ENCODE data around the gene TRIM38.
"Not testable (repeated sequence)": the region's sequence is repeated elsewhere in the genome, so short reads cannot be mapped to it uniquely, and the experiment has no call there.

TRIM38 gene

GRCh38 chr6:25962149-25963127 lies at the start of gene TRIM38:
Gene TRIM38, plus strand, starts transcription at chr6:25962802. Its CDS starts 3,721 bp downstream, at chr6:25966523.
- DNase-seq, result peak; percentile 56

- DNase-seq, result no peak
Measured at GRCh38 chr6:25913741-25914140, 48.9 kb upstream of the TRIM38 start.

GRCh38 chr6:25916330-25916729 lies 46.3 kb upstream of the TRIM38 start:
- DNase-seq, result no peak

GRCh38 chr6:25916789-25917490 lies 45.7 kb upstream of the TRIM38 start:
- no peak for DNase-seq

- no peak for DNase-seq
Measured at GRCh38 chr6:25918083-25918683, 44.4 kb upstream of the TRIM38 start.

GRCh38 chr6:25919657-25920056 lies 42.9 kb upstream of the TRIM38 start:
- no peak for DNase-seq

- no peak for DNase-seq
Measured at GRCh38 chr6:25921525-25922203, 40.9 kb upstream of the TRIM38 start.

GRCh38 chr6:25922301-25922700 lies 40.3 kb upstream of the TRIM38 start:
- no peak for DNase-seq

GRCh38 chr6:25925876-25926275 lies 36.7 kb upstream of the TRIM38 start:
- DNase-seq, result no peak

- DNase-seq, result no peak
Measured at GRCh38 chr6:25927178-25927577, 35.4 kb upstream of the TRIM38 start.

- DNase-seq, result no peak
Measured at GRCh38 chr6:25927756-25928216, 34.8 kb upstream of the TRIM38 start.

GRCh38 chr6:25928562-25929324 lies 33.9 kb upstream of the TRIM38 start:
- DNase-seq, result no peak

GRCh38 chr6:25929785-25930184 lies 32.8 kb upstream of the TRIM38 start:
- DNase-seq, result not testable (repeated sequence)

GRCh38 chr6:25930532-25931410 lies 31.8 kb upstream of the TRIM38 start, which contains the start of gene SLC17A2:
Gene SLC17A2, minus strand, starts transcription at chr6:25930691. Its CDS starts 4,895 bp downstream, at chr6:25925796.
- DNase-seq, result no peak

- DNase-seq, result no peak
Measured at GRCh38 chr6:25931411-25931709, 31.2 kb upstream of the TRIM38 start.

- DNase-seq, result peak; percentile 1
Measured at GRCh38 chr6:25934156-25934555, 28.4 kb upstream of the TRIM38 start.

GRCh38 chr6:25934735-25935313 lies 27.8 kb upstream of the TRIM38 start:
- no peak for DNase-seq

- no peak for DNase-seq
Measured at GRCh38 chr6:25935953-25936352, 26.6 kb upstream of the TRIM38 start.

- DNase-seq, result no peak
Measured at GRCh38 chr6:25939593-25939992, 23.0 kb upstream of the TRIM38 start.

GRCh38 chr6:25942561-25943147 lies 19.9 kb upstream of the TRIM38 start:
- DNase-seq, result peak; percentile 28

Measured in GDM1 (cell line).